22Rv1 (cell line): Measurements from ENCODE around the gene ACBD3.

ENCODE experiments used
- CTCF ChIP-seq: fragments of 450-650 bp; IDR thresholded peaks from 2 replicates; pipeline ENCODE4 v1.5.1; 2017; ENCODE audit warnings: mild to moderate bottlenecking
- ZFX ChIP-seq: fragments of 450-650 bp; IDR thresholded peaks from 2 replicates; pipeline ENCODE4 v1.6.1; 2017; ENCODE audit warnings: antibody characterized with exemption, borderline replicate concordance

GRCh38 chr1:226123591-226124471 lies 62.7 kb downstream of the ACBD3 start:
- TF ChIP-seq CTCF (no peak), ZFX (no peak)
